NAMALWA (cell line): ENCODE results near the gene PET117.
A peak's percentile ranks its signal among the peaks of the same experiment; 100 is the strongest.
"Not testable (repeated sequence)": the region's sequence is repeated elsewhere in the genome, so short reads cannot be mapped to it uniquely, and the experiment has no call there.

Experiments
- DNase-seq: peaks from one replicate; pipeline ENCODE4 v3.0.0-alpha.2; 2015; ENCODE audit warnings: low spot score

PET117 gene, protein sequence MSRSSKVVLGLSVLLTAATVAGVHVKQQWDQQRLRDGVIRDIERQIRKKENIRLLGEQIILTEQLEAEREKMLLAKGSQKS

DNA sequence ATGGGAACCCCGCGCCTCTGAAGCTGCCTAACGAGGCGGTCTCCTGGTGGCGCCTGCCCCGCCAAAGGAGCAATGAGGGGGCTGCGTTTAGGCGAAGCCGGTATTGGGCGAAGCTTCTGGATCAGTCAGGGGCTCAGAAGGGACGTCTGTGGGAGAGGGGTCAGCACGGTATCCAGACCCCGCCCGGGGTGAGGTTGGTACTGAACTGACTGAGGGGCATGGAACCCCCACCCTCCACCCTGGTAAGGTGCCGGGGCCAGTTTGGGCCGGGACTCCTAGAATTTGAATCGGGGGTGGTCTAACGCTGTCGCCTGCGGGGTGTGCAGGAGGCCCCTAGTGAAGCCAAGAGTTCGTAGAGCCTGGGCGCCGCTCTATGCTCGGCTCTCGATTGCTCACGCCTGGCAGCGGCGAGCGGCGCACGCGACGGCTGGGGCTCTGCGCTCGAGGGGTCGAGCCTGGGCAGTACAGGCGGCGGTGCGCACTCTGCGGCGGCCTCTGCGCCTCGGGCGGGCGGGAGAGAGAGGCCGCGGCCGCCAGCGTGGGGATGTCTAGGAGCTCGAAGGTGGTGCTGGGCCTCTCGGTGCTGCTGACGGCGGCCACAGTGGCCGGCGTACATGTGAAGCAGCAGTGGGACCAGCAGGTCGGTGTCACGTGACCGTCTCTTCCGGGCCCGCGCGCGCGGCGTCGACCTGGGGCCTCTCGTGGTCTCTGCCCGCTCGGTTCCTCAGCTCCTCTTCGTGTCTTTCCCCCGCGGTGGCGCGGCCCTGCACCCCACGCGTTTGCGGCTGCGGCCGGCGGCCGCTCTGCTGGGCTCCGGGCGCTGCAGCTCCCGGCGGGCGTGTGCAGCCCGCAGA is at the start of gene PET117, which contains the start of gene KAT14:
Gene PET117 (plus strand): TSS at position 452 of the 854 bp plus-strand sequence. CDS start 93 bp downstream, at position 545.
Gene KAT14 (plus strand): TSS at position 452 of the 854 bp plus-strand sequence. CDS start 4,798 bp downstream, outside the sequence.
- DNase-seq, result peak; percentile 91

DNA sequence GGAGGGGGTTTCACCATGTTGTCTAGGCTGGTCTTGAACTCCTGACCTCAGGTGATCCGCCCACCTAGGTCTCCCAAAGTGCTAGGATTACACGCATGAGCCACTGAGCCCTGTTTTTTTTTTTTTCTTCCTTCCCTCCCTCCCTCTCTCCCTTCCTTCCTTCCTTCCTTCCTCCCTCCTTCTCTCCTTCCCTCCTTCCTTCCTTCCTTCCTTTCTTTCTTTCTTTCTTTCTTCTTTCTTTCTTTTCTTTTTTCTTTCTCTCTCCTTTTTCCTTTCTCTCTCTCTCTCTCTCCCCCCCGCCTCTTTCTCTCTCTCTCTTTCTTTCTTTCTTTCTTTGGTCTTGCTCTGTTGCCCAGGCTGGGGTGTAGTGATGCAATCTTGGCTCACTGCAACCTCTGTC is 49.4 kb upstream of the PET117 start:
- not testable (repeated sequence) for DNase-seq

DNA sequence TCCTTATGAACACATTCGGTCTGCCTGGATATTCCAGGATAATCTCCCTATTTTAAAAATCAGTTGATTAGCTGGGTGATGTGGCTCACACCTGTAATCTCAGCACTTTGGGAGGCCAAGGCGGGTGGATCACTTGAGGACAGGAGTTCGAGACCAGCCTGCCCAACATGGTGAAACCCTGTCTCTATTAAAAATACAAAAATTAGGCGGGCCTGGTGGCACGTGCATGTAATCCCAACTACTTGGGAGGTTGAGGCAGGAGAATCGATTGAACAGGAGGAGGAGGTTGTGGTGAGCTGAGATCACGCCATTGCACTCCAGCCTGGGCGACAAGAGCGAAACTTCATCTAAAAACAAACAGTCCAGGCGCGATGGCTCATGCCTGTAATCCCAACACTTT is 48.8 kb upstream of the PET117 start:
- DNase-seq, result not testable (repeated sequence)

DNA sequence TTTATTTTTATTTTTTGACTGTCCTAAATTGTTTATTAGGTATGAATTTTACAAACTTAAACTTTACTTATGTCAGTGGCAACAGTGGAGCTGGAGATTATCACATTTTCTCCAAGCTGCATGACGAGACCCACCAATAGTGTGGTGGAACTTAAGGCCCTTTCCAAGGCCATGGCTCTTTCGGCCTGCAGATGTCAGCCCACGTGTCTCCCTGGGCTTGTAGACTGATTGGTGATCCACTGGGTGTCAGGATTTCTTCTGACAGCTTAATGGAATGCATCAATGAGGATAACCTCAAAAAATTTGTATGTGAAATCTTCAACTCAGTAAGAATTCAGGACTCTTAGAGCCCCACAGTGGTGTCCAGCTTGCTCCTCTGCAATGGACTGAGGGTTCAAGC is 47.6 kb upstream of the PET117 start:
- no peak for DNase-seq

DNA sequence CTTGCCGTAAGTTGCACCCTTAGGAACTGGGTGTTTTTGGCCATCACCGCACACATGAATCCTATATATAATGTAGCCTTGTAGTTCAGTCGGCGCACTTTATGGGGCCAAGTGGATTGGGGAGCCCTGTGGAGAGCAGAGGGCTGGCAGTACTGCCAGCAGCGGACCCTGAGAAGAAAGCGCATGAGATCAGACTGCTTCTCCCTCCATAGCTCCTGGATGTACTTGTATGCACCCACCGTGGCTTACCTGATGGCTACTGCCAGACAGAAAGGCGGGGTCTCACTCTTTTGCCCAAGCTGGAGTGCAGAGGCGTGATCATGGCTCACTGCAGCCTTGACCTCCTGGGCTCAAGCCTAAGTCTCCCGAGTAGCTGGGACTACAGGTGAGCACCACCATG is 47.2 kb upstream of the PET117 start:
- DNase-seq, result no peak

DNA sequence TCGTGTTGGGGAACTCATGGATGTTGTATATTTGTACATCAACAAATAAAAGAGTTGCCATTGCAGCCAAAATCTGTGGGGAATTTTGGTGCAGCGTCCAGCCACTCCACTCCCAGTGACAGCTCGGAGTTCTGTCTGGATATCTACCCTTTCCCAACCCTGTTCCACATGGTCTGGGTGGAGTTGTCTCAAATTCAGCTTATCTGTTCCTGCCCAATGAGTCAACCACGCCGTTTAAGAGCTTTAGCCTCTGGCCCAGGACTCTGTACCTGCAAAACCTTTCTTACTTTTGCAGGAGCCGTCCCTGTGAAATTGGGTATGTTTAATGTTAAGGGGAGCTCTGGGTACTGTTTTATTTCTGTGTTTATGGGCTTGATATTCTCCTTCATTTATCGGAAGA is 46.0 kb upstream of the PET117 start:
- DNase-seq, result no peak

DNA sequence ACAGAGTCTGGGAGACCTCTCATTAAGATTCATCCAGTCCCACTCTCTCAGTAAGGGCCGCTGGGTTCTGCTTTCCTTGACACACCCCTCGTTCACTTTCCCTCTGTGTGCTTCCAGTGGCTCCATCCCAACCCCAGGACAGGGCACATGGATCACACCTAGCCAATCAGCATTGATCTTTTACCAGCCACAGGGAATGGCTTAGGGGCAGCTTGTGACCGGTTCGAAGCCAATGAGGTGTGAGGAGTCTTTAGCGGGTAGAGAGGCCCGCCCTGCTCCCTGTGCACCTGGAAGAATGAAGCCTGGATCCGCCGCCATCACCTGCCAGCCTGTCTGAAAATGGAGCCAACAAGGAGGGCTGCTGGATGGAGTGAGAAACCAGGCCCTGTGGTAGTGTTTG is 44.8 kb upstream of the PET117 start:
- DNase-seq, result no peak

DNA sequence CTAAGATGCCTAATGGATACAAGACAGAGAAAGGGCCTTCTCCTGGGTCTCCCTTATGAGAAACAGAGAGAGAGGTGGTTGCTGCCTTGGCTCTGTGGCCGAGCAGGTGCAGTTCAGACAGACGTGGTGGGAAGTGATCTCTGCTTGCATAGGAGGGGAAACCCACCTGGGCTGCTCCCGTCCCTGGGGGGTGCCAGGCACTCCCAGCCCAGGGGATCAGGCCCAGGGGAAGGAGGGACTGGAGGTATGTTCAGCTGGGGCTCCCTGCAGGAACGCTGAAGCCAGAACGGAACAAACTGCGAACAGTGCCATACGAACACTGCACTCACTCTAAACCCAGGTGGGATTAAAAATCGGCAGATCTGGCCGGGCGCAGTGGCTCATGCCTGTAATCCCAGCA is 44.3 kb upstream of the PET117 start:
- no peak for DNase-seq

DNA sequence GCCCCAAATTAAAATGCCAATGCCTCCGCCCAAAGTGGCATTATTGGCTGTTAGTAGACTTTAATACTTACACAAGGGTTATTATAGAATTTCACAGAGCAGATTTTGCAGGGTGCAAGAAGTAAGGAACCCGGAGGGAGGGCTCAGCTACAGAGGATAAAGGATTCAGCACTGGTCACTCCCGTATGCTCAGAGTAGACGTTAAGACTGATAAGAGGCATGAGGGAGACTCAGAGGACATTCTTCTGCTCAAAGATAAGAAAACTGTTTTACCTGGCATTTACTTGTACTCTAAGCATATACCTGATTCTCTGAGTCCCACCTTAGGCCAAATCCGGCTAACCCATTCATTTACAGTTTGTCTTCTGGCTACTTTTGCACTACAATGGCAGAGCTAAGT is 43.5 kb upstream of the PET117 start:
- DNase-seq, result no peak

DNA sequence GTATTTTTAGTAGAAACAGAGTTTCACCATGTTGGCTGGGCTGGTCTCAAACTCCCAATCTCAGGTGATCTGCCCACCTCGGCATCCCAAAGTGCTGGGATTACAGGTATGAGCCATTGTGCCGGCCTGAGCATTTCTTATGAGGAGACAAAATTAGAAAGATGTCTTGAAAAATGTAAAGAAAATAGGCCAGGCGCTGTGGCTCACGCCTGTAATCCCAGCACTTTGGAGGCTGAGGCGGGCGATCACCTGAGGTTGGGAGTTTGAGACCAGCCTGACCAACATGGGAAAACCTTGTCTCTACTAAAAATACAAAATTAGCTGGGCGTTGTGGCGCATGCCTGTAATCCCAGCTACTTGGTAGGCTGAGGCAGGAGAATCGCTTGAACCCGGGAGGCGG is 37.1 kb upstream of the PET117 start:
- DNase-seq, result not testable (repeated sequence)

DNA sequence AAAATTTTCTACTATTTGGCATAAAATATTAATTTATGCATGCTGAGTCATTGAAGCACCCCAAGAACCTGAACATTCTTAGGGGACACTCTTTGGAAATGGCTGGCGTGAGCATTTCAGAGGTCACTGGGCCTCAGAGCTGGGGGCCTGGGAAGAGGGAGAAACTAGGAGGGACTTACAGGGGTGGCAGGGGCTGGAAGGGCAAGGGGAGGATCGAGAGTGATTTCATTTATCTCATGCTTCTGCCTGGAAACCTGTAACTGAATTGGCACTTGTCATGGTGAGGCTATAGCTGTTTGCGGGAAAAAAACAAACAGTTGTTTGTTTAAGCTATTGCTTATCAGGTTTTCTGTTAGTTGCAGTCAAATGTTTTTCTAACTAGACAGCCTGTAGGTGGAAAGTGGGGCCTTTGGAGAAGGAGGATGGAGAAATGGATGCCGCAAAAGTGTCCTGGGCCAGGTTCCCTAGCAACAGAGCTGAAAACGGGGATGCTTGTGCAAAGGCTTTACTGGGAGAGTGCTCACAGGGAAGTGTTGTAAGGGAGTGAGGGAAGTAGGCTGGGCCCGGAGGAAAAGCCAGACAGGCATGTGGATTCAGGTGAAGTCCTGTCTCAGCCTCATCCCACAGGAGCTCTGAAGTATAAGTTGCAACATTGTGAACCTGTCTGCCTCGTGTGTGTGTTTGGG is 36.4 kb upstream of the PET117 start:
- DNase-seq, result no peak

DNA sequence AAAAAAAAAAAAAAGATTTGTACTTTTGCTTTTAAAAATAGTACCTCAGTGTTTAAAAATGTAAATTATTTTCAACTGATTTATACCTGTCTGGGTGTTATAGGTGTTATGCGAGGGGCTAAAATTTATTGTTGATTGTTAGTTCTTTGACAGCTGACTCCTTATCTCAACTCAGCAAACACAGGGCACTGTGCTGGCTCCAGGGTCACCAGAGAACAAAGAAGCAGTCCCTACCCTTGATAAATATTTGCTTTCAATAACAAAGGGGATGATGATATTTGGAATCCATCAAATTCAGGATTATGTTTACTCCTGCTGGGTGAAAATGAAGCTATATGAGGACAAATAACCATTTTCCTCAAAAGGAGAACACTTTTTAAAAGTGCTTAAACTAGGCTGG is 34.2 kb upstream of the PET117 start:
- DNase-seq, result no peak

DNA sequence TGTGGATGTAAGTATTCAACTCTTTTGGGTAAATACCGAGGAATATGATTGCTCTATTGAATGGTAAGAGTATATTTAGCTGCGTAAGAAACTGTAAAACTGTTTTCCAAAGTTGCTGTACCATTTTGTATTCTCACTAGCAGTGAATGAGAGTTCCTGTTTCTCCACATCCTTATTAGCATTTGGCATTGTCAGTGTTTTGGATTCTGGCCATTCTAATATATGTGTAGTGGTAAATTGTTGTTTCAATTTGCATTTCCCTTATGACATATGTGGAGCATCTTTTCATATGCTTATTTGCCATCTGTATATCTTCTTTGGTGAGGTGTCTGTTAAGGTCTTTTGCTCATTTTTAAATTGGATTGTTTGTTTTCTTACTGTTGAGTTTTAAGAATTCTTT is 29.3 kb upstream of the PET117 start:
- DNase-seq, result no peak

DNA sequence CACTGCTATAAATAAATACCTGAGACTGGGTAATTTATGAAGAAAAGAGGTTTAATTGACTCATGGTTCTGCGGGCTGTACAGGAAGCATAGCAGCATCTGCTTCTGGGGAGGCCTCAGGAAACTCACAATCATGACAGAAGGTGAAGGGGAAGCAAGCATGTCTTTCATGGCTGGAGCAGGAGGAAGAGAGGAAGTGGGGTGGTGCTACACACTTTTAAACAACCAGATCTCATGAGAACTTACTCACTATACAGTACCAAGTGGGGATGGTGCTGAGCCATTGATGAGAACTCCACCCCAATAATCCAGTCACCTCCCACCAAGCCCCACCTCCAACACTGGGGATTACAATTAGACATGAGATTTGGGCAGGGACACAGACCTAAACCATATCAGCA is 9.1 kb upstream of the PET117 start:
- DNase-seq, result not testable (repeated sequence)

DNA sequence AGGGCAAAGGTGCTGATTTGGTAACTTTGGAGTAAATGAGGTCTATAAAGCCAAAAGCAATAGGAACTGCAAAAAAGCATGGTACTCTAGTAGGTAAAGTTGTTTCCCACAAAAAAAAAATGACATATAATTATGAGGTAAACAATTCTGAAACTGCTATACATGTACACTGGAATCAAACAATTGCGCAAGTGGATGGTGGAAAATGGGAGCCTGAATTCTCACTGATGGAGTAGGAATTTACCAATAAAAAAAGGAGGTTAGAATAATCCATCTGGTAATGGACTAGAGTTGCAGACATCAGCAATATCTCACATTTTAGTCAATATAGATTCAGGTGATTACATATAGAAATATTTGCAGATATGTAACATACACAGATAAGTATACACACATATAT is 5.0 kb upstream of the PET117 start:
- DNase-seq, result no peak

DNA sequence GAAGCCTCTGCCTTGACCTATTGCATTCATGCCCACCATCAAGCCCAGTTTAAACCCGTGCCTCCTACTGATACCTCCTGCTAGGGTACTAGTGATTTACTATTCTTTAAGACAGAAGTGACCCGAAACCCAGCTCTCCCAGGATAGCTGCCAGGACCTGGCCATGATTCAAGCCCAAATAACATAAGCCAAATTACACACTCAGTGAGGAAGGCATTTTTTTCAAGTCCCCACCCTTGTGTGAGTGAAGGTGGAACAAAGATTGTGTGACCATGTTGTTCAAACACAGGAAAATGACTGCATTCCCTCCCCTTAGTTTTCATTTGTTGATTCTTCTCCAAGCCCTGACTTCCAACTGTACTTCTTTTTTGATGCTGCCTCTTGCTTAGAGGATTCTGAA is 3.7 kb upstream of the PET117 start:
- DNase-seq, result no peak

DNA sequence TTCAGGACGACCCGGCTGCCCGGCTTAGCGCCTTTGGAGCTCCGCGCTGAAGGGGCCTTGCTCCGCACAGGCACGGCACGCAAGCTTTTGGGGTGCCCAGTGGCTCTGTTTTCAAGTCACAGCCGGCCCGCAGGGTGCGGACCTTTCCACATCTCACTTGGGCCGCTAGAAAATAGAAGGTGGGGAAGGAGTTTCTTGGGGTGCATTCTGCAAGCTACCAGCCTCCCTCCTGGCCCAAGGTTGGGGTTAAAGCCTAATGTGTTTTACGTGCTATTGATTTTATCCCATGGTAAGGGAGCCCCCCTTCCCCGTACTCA is 561 bp downstream of the PET117 start:
- DNase-seq, result no peak

DNA sequence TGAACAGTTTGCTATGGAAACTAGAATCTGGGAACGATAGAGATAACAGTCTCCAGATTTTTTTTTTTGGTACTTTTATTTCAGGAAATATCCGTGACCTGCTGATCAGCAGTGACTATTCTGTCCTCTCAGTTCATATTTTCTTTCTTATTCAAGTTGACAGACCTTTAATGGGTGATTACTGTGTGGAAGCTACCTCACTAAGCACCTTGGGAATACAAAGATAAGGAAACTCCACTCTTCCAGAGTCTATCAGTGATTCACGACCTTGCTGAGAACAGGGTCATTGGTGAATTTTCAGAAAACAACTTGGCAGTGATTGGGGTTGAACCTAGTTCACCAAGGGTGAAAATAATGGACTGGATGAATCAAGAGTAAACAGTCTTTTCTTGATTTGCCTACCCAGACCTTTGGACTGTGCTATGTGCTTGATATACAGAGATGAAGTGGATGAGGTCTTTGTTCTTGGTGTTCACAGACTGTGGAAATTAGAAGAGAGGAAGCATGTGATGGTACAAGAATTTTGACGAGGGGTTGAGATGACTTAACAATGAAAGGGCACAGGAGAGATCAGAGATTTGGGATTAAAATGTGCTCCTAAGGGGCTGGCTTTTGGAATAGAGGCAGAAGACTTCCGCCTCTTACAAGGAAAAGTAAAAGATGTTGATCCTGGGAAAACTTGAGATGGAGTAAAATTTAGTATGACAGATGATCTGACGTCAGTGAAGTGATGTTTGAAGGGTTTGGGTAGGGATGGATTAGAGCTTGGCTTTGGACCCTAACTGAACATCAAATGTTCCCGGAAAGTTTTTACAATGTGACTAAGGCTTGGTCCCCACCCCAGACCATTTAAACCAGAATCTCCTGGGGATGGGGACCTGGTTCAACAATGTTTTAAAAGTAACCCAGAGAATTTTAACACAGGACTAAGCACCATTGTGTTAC is 1.2 kb downstream of the PET117 start:
- peak; percentile 24 for DNase-seq

DNA sequence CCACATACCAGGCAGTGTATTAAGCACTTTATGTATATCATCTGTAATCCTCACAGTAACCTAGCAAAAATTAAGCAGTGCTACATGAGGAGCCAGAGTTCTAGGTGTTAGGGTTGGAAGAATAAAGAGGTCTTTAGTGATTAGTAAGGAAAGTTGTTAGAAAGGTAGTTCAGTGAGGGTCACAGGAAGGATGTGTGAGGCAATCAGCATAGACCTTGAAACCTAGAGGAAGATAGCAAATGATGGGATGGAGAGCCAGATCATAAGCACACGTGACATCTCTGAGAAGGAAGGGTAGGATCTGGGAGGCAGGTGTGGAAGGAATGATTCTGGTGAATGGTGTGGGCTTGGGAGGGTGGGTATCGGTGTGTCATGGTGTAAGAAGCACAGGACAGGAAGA is 2.2 kb downstream of the PET117 start:
- DNase-seq, result no peak

DNA sequence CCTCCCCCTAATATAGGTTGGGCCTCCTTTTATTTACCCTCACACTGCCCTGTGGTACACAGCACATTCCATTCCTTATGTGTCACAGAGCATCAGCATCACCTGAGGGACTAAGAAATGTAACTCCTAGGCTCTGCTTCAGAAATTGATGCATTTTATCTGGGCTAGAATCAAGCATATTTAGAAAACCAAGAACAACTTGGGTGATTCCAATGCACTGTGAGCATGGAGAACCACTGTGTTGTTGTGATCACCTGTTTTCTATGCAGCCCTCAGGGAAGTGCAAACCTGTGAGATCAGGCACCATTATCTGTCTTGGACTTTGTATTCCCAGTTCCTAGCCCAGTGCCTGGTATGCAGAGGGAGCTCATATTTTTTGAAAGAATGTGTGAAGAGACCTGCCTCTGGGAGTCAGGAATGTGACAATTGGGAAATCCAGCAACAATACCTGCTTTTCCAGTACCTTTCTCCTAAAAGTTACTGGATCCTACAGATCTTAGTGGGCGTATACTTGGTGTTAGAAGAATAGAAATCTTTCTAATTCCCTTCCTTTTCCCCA is 7.0 kb downstream of the PET117 start:
- no peak for DNase-seq

DNA sequence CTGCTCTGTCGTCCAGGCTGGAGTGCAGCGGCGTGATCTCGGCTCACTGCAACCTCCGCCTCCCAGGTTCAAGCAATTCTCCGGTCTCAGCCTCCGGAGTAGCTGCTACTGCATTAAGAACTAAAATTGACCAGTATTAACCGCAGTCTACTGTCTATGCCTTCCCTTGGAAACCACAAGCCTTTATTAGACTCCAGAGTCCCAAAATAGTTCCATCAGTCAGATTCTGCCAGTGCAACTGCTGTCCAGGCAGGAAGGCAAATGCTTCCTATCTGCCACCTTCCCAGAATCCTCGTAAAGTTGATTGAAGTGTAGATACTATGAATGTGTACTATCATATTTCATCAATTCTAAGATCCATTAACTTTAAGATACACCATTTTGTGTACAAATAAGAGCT is 16.7 kb downstream of the PET117 start:
- no peak for DNase-seq

DNA sequence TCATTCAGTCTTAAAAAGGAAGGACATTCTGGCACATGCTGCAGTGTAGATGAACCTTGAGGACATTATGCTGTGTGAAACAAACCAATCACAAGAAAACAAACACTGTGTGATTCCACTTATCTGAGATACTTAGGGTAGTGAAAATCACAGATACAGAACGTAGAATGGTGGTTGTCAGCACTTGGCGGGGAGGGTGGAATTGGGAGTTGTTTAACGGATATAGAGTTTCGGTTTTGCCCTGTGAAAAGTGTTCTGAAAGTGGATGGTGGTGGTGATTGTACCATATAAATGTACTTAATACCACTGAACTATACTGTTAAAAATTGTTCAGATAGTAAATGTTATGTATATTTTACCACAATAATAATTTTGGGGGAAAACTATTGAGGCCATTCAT is 18.4 kb downstream of the PET117 start:
- DNase-seq, result no peak
